Neural crest cell (in vitro differentiated cells): ENCODE measurements around the gene CCDC60. TPM values are rescaled to one million over a fixed set of nuclear protein-coding genes. Genes with fewer than 3 reads are reported as not detected.

Source experiments
- DNase-seq: peaks from one replicate; pipeline ENCODE4 v3.0.0; 2021; ENCODE audit warnings: low read depth, mixed read lengths, low spot score
- H3K27ac Mint-ChIP-seq: one replicate; pipeline ENCODE4 v1.8.0; 2021; ENCODE audit warnings: mild to moderate bottlenecking, mixed read lengths; ENCODE audit not compliant: unreplicated experiment
- H3K27me3 Mint-ChIP-seq: 2 replicates; pipeline ENCODE4 v1.8.0; 2021; ENCODE audit warnings: low read depth, mild to moderate bottlenecking, mixed read lengths
- H3K36me3 Mint-ChIP-seq: 2 replicates; pipeline ENCODE4 v1.8.0; 2021; ENCODE audit warnings: low read depth, mild to moderate bottlenecking, mixed read lengths
- H3K4me1 Mint-ChIP-seq: 2 replicates; pipeline ENCODE4 v1.8.0; 2021; ENCODE audit warnings: mixed read lengths
- H3K4me3 Mint-ChIP-seq: one replicate; pipeline ENCODE4 v1.8.0; 2021; ENCODE audit warnings: mild to moderate bottlenecking, mixed read lengths
- H3K9me3 Mint-ChIP-seq: 2 replicates; pipeline ENCODE4 v1.8.0; 2021; ENCODE audit warnings: mixed read lengths
- CTCF ChIP-seq: fragments of 200-600 bp; sonication (generic); conservative IDR thresholded peaks from 2 replicates; pipeline ENCODE4 v1.5.0; 2021; ENCODE audit warnings: antibody characterized with exemption, mild to moderate bottlenecking
- total RNA-seq: library from RNA; stranded (reverse); gene quantifications from 2 replicates; pipeline ENCODE4 v1.2.1, GENCODE V29; 2021

CCDC60 gene
- total RNA-seq, 1 donor from 2014 or later, result 0.75 TPM

DNA sequence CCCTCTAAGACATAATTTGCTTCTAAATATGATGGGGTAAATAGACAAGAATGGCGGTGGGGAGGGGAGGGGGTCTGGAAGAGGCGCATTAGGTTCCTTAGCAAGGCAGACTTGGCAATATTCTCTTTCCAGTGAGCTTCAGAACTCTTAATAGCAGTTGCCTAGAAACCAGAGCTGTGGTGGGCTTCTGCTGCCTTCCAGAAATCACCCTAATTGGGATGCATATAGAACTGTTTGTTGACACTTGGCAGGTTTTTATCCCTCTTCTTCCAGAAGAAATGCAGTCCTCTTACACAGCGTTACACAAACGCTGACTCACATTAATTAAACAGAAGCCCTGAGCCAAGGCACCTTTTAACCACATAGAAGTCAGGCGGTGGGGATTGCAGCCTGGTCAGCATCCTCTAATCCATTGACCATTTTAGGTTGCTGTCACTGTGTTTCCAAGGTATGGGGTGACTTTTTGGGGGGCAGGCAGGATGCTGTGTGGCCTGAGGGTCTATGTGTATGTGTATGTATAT, 114.1 kb downstream of the CCDC60 start:
- Mint-ChIP-seq H3K4me3 (no peak overlapping the region), H3K9me3 (peaks cover 4% of the 10 kb centered on the region), H3K4me1 (peaks cover 23% of the 10 kb centered on the region), H3K27me3 (peaks cover 68% of the 10 kb centered on the region), H3K36me3 (no peaks in the 10 kb centered on the region), H3K27ac (no peak overlapping the region)
- DNase-seq, result no peak
- TF ChIP-seq CTCF, result no peak

- Mint-ChIP-seq H3K36me3 (no peaks in the 10 kb centered on the region), H3K27me3 (peaks cover 79% of the 10 kb centered on the region), H3K27ac (no peak overlapping the region), H3K9me3 (no peaks in the 10 kb centered on the region), H3K4me1 (peaks cover 18% of the 10 kb centered on the region), H3K4me3 (no peak overlapping the region)
- no peak for DNase-seq
- no peak for TF ChIP-seq CTCF
Observed at GRCh38 chr12:119450771-119451170, 116.2 kb downstream of the CCDC60 start.

DNA sequence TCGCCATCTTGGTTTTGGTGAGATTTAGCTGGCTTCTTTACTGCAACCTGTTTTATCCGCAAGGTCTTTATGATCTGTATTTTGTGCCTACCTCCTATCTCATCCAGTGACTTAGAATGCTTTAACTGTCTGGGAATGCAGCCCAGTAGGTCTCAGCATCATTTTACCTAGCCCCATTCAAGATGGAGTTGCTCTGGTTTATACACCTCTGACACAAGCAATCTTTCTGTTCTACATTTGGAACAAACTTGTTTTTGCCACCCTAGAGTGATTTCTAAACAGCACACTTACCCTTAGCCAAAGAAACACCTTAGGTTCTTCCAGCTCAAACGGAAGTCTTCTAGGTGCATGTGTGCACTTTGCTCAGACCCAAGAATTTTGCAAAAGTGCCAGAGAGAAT, 122.3 kb downstream of the CCDC60 start:
- DNase-seq, result no peak
- Mint-ChIP-seq H3K27ac (no peak overlapping the region), H3K4me1 (peaks cover 2% of the 10 kb centered on the region), H3K9me3 (no peaks in the 10 kb centered on the region), H3K27me3 (peaks cover 46% of the 10 kb centered on the region), H3K36me3 (no peaks in the 10 kb centered on the region), H3K4me3 (no peak overlapping the region)
- TF ChIP-seq CTCF, result no peak

DNA sequence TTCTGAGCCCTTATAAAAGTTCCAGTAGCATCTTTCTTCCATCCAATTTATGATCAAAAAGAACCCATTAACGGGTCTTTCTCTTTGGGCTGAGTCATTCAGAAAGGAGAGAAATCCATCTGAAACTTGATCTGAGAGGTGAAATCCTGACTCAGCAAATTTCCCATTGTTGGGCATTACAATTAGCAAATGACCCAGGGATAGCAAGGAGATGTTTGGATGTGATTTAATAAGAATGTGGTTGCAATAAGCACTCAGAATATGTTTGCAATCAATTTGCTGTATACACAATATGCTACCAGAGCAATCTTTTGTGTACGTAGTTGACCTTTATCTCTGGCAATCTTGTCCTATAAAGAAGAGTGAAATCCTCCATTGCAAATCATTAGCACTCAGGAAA, 122.7 kb downstream of the CCDC60 start:
- Mint-ChIP-seq H3K4me3 (no peak overlapping the region), H3K9me3 (no peaks in the 10 kb centered on the region), H3K27ac (no peak overlapping the region), H3K36me3 (no peaks in the 10 kb centered on the region), H3K27me3 (peaks cover 43% of the 10 kb centered on the region), H3K4me1 (peaks cover 5% of the 10 kb centered on the region)
- DNase-seq, result no peak
- no peak for TF ChIP-seq CTCF

DNA sequence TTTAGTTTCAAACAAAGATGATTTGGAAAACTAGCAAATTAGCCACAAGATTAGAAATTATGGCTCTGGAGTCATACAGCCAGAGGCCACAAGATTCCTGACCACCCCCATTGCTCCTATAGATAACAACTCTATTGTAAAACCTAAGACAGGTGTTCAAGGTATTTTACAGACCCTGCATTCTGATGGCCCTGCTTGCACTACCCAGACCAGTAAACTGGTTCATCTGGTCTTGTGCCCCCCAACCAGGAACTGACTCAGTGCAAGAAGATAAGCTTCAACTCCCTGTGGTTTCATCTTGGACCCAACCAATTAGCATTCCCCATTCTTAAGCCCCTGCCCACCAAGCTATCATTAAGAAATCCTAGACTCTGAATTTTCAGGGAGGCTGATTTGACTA, 125.0 kb downstream of the CCDC60 start:
- Mint-ChIP-seq H3K9me3 (no peaks in the 10 kb centered on the region), H3K27me3 (peaks cover 25% of the 10 kb centered on the region), H3K27ac (no peak overlapping the region), H3K4me3 (no peak overlapping the region), H3K4me1 (peaks cover 5% of the 10 kb centered on the region), H3K36me3 (no peaks in the 10 kb centered on the region)
- no peak for DNase-seq
- no peak for TF ChIP-seq CTCF

DNA sequence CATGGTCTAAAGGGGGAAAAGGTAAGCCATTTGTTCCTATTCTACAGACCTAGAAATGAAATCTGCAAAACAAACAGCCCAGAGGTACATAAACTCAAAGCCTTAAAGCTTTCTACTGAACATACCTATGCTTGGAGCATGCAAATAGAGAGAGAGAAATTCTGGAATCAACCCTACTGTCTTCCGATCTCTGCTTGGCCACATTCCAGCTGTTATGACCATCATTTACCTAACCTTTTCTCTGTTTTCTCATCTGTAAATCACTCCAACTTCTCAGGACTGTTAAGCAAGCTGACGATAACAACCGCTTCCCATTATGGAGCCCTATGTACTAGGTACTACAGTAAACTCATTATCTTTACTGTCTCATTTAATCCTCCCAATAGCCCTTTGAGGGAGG, 126.3 kb downstream of the CCDC60 start:
- Mint-ChIP-seq H3K27ac (no peak overlapping the region), H3K4me1 (peaks cover 5% of the 10 kb centered on the region), H3K27me3 (peaks cover 16% of the 10 kb centered on the region), H3K36me3 (no peaks in the 10 kb centered on the region), H3K4me3 (no peak overlapping the region), H3K9me3 (no peaks in the 10 kb centered on the region)
- TF ChIP-seq CTCF, result no peak
- no peak for DNase-seq
